HepG2 (cell line): ENCODE data around the gene PRR33.

Experiments
- BCL3 ChIP-seq: sonication (generic); formaldehyde crosslinking; IDR thresholded peaks from 2 replicates; pipeline ENCODE4 v1.5.1; 2020; ENCODE audit warnings: mild to moderate bottlenecking, missing genetic modification reagents, moderate library complexity
- DMAP1 ChIP-seq: IDR thresholded peaks from 2 replicates; pipeline ENCODE4 v1.6.1; 2016
- ELK4 ChIP-seq: sonication (generic); formaldehyde crosslinking; IDR thresholded peaks from 2 replicates; pipeline ENCODE4 v1.9.0; 2021; ENCODE audit warnings: missing genetic modification reagents, borderline replicate concordance
- EZH2 ChIP-seq: conservative IDR thresholded peaks from 2 replicates; pipeline ENCODE4 v1.6.1; 2012; ENCODE audit warnings: mild to moderate bottlenecking, low read depth, low read length, moderate library complexity
- FLYWCH1 ChIP-seq: sonication (generic); formaldehyde crosslinking; IDR thresholded peaks from 2 replicates; pipeline ENCODE4 v1.8.1; 2023; ENCODE audit warnings: mild to moderate bottlenecking, missing genetic modification reagents
- HMGXB4 ChIP-seq, 2 experiments: sonication (generic) in 1 of 2; formaldehyde crosslinking in 1 of 2; IDR thresholded peaks; 2 replicates each; pipeline versions ENCODE4 v1.4.0 to v1.6.1; 2018 to 2020; ENCODE audit warnings: missing genetic modification reagents in 2 of 2, borderline replicate concordance in 1 of 2, low read depth in 1 of 2, mild to moderate bottlenecking in 1 of 2, missing biosample characterization in 1 of 2
- MAX ChIP-seq: IDR thresholded peaks from 2 replicates; pipeline ENCODE4 v1.6.1; 2012; ENCODE audit warnings: inconsistent platforms
- POLR2A ChIP-seq, 2 experiments: IDR thresholded peaks; 2 replicates each; pipeline ENCODE4 v1.6.1; 2011; ENCODE audit warnings: low read depth in 2 of 2, low read length in 2 of 2, mild to moderate bottlenecking in 1 of 2, moderate library complexity in 1 of 2; ENCODE audit not compliant: insufficient read depth in 1 of 2
- TARDBP ChIP-seq: sonication (generic); formaldehyde crosslinking; IDR thresholded peaks from 2 replicates; pipeline ENCODE4 v1.8.0; 2022; ENCODE audit warnings: mild to moderate bottlenecking, missing genetic modification reagents
- ZNF597 ChIP-seq: sonication (generic); formaldehyde crosslinking; IDR thresholded peaks from 2 replicates; pipeline ENCODE4 v1.5.0; 2020; ENCODE audit warnings: missing genetic modification reagents

- TF ChIP-seq EZH2 (no peak), ZNF597 (CRISPR knock-in tag) (no peak), FLYWCH1 (CRISPR knock-in tag) (no peak), MAX (no peak), TARDBP (no peak), HMGXB4 (CRISPR knock-in tag; IDR thresholded peaks at IDR 0.05; ENCODE audit: borderline replicate concordance in 1 of 2, low read depth in 1 of 2) (no peak), ELK4 (CRISPR knock-in tag) (no peak), DMAP1 (no peak), BCL3 (no peak), POLR2A (IDR thresholded peaks at IDR 0.05; ENCODE audit: insufficient read depth in 1 of 2, low read depth in 2 of 2, low read length in 2 of 2) (no peak)
These were observed 15.1 kb upstream of the PRR33 start for GRCh38 chr11:1906611-1907423.
